Measurements from ENCODE around the gene PRDM15. TPM values are rescaled to one million over a fixed set of nuclear protein-coding genes. Genes with fewer than 3 reads are reported as not detected.

Gene PRDM15
- polyA plus RNA-seq, 3 donors: 0.19 to 19.0 (median 0.74) TPM

- DNase-seq: no peak
- H3K4me1 Mint-ChIP-seq: peaks cover 7% of the 10 kb centered on the region
- H3K27ac Mint-ChIP-seq: no peak overlapping the region
- H3K4me3 ChIP-seq (replicated peaks in 1 of 3; ENCODE audit: low read depth in 2 of 3, low read length in 3 of 3): no peak overlapping the region
- H4K20me1 ChIP-seq (ENCODE audit: insufficient read depth, low read length): no peaks in the 10 kb centered on the region
- no peak overlapping the region for H2AFZ ChIP-seq (ENCODE audit: insufficient read depth, low read depth, low read length, poor library complexity, severe bottlenecking)
- H3K27me3 Mint-ChIP-seq (ENCODE audit: low read depth in 3 of 3): peaks cover 0 to 1% (median 0%) of the 10 kb centered on the region in 3 donors
- 93% methylated on average over 15 of the region's 24 CpGs for WGBS (ENCODE audit: insufficient coverage)
- no peak overlapping the region for H3K27ac ChIP-seq (ENCODE audit: low read depth in 1 of 2, low read length in 2 of 2)
- H3K4me3 Mint-ChIP-seq: no peak overlapping the region
- H3K36me3 ChIP-seq (replicated peaks in 1 of 2; ENCODE audit: control insufficient read depth in 1 of 2, insufficient read depth in 2 of 2, low read length in 2 of 2): peaks cover 18 to 58% of the 10 kb centered on the region in 2 donors
- no peak for TF ChIP-seq CTCF (IDR thresholded peaks at IDR 0.05)
- H3K9me3 ChIP-seq (replicated peaks in 1 of 2; ENCODE audit: control insufficient read depth in 1 of 2, insufficient read depth in 1 of 2, low read length in 2 of 2): no peaks in the 10 kb centered on the region
- no peak overlapping the region for H3K9ac ChIP-seq (ENCODE audit: insufficient read depth, low read length, poor library complexity, severe bottlenecking)
- no peaks in the 10 kb centered on the region for H3K9me3 Mint-ChIP-seq
- no peaks in the 10 kb centered on the region for H3K79me2 ChIP-seq (ENCODE audit: insufficient read depth, low read length)
- H3K4me1 ChIP-seq (ENCODE audit: control insufficient read depth in 1 of 2, insufficient read depth in 2 of 2, low read length in 2 of 2): peaks cover 4 to 6% of the 10 kb centered on the region in 2 donors
- H3K4me2 ChIP-seq (replicated peaks; ENCODE audit: extremely low read depth, low read length, poor library complexity, severe bottlenecking): no peak overlapping the region
- peaks cover 46% of the 10 kb centered on the region in 2 donors for H3K36me3 Mint-ChIP-seq
- H3K27me3 ChIP-seq (ENCODE audit: control insufficient read depth in 2 of 2, insufficient read depth in 2 of 2, low read length in 2 of 2): no peaks in the 10 kb centered on the region
- intact Hi-C loops (cut with micrococcal nuclease): loop anchor here (2.0 to 10.0 kb wide), 3 partner anchors 207 to 647 kb away; no protein-coding TSS in a partner anchor
Measured at GRCh38 chr21:41817877-41818855, 61.0 kb downstream of the PRDM15 start.

GRCh38 chr21:41817228-41817627 is 61.9 kb downstream of the PRDM15 start:
- Histone ChIP-seq H3K4me2 (replicated peaks; ENCODE audit: extremely low read depth, low read length, poor library complexity, severe bottlenecking) (no peak overlapping the region), H3K36me3 (replicated peaks in 1 of 2; ENCODE audit: control insufficient read depth in 1 of 2, insufficient read depth in 2 of 2, low read length in 2 of 2) (peaks cover 16 to 60% of the 10 kb centered on the region in 2 donors), H3K4me3 (replicated peaks in 1 of 3; ENCODE audit: low read depth in 2 of 3, low read length in 3 of 3) (no peak overlapping the region), H3K79me2 (ENCODE audit: insufficient read depth, low read length) (no peaks in the 10 kb centered on the region), H3K27ac (ENCODE audit: low read depth in 1 of 2, low read length in 2 of 2) (no peak overlapping the region), H2AFZ (ENCODE audit: insufficient read depth, low read depth, low read length, poor library complexity, severe bottlenecking) (no peak overlapping the region), H3K9me3 (replicated peaks in 1 of 2; ENCODE audit: control insufficient read depth in 1 of 2, insufficient read depth in 1 of 2, low read length in 2 of 2) (no peaks in the 10 kb centered on the region), H3K27me3 (ENCODE audit: control insufficient read depth in 2 of 2, insufficient read depth in 2 of 2, low read length in 2 of 2) (no peaks in the 10 kb centered on the region), H4K20me1 (ENCODE audit: insufficient read depth, low read length) (no peaks in the 10 kb centered on the region), H3K9ac (ENCODE audit: insufficient read depth, low read length, poor library complexity, severe bottlenecking) (no peak overlapping the region), H3K4me1 (ENCODE audit: control insufficient read depth in 1 of 2, insufficient read depth in 2 of 2, low read length in 2 of 2) (peaks cover 4 to 6% of the 10 kb centered on the region in 2 donors)
- no peaks in the 10 kb centered on the region for H3K27me3 Mint-ChIP-seq (ENCODE audit: low read depth in 3 of 3)
- H3K27ac Mint-ChIP-seq: peak overlapping the region in 2 of 7 donors; percentile 13 to 30
- no peak overlapping the region for H3K4me3 Mint-ChIP-seq
- TF ChIP-seq CTCF (IDR thresholded peaks at IDR 0.05): no peak
- WGBS (ENCODE audit: insufficient coverage): no CpG with 5 or more reads among the region's 3 CpGs
- intact Hi-C loops (cut with micrococcal nuclease): loop anchor here (2.0 to 10.0 kb wide), 3 partner anchors 206 to 648 kb away; no protein-coding TSS in a partner anchor
- peaks cover 47 to 48% of the 10 kb centered on the region in 2 donors for H3K36me3 Mint-ChIP-seq
- H3K9me3 Mint-ChIP-seq: no peaks in the 10 kb centered on the region
- DNase-seq: peak in 2 of 3 donors; percentile 27 to 29
- H3K4me1 Mint-ChIP-seq: peaks cover 7% of the 10 kb centered on the region
